NT2/D1 (cell line): ENCODE results near the gene KRTAP1-3.

ENCODE experiments used
- DNase-seq: peaks from one replicate; pipeline ENCODE4 v3.0.0-alpha.2; 2011; ENCODE audit warnings: low read depth, low spot score
- H3K27me3 ChIP-seq: 2 replicates; pipeline ENCODE4 v1.6.0; 2011; ENCODE audit warnings: mild to moderate bottlenecking; ENCODE audit not compliant: insufficient read length, insufficient read depth
- H3K36me3 ChIP-seq: 2 replicates; pipeline ENCODE4 v1.6.1; 2011; ENCODE audit warnings: mild to moderate bottlenecking, low read length, mixed read lengths; ENCODE audit not compliant: insufficient read depth, insufficient read length
- H3K4me1 ChIP-seq: 2 replicates; pipeline ENCODE4 v1.5.1; 2011; ENCODE audit not compliant: insufficient read depth, insufficient read length
- H3K4me3 ChIP-seq: 2 replicates; pipeline ENCODE4 v1.5.1; 2011; ENCODE audit warnings: low read depth; ENCODE audit not compliant: insufficient read length
- H3K9ac ChIP-seq: 2 replicates; pipeline ENCODE4 v1.6.0; 2011; ENCODE audit warnings: low read depth; ENCODE audit not compliant: insufficient read length
- H3K9me3 ChIP-seq: 2 replicates; pipeline ENCODE4 v1.5.1; 2011; ENCODE audit warnings: mild to moderate bottlenecking, low read length; ENCODE audit not compliant: insufficient read depth
- SUZ12 ChIP-seq: IDR thresholded peaks from 2 replicates; pipeline ENCODE4 v1.6.1; 2011; ENCODE audit not compliant: insufficient read length, insufficient read depth; ENCODE audit errors: extremely low read depth
- YY1 ChIP-seq: IDR thresholded peaks from 2 replicates; pipeline ENCODE4 v1.6.1; 2011; ENCODE audit not compliant: insufficient read length, insufficient read depth
- ZNF274 ChIP-seq: IDR thresholded peaks from 2 replicates; pipeline ENCODE4 v1.6.1; 2011; ENCODE audit warnings: mild to moderate bottlenecking, low read depth, low read length

The KRTAP1-3 gene

GRCh38 chr17:40995116-40995515 is 39.6 kb downstream of the KRTAP1-3 start:
- Histone ChIP-seq H3K36me3 (no peaks in the 10 kb centered on the region), H3K9ac (no peak overlapping the region), H3K4me3 (no peak overlapping the region), H3K27me3 (no peaks in the 10 kb centered on the region), H3K9me3 (peaks cover 4% of the 10 kb centered on the region; the same call in 1 of the 2 replicates), H3K4me1 (peaks cover 2% of the 10 kb centered on the region)
- TF ChIP-seq YY1 (no peak), SUZ12 (no peak), ZNF274 (no peak)
- DNase-seq: no peak

GRCh38 chr17:40993839-40994238 is 40.8 kb downstream of the KRTAP1-3 start, which contains the start of gene KRTAP3-3:
TSS of gene KRTAP3-3 (minus strand) at chr17:40994164. CDS start at chr17:40994097, 67 bp downstream.
- peaks cover 2% of the 10 kb centered on the region for H3K4me1 ChIP-seq
- DNase-seq: no peak
- H3K9ac ChIP-seq: no peak within 1 kb of the TSS
- peaks cover 4% of the 10 kb centered on the region; the same call in 1 of the 2 replicates for H3K9me3 ChIP-seq
- H3K4me3 ChIP-seq: no peak within 1 kb of the TSS
- no peaks in the 10 kb centered on the region for H3K36me3 ChIP-seq
- no peaks in the 10 kb centered on the region for H3K27me3 ChIP-seq
- TF ChIP-seq YY1 (no peak), ZNF274 (no peak)

GRCh38 chr17:40993084-40993483 is 41.6 kb downstream of the KRTAP1-3 start:
- Histone ChIP-seq H3K4me3 (no peak overlapping the region), H3K9ac (no peak overlapping the region), H3K27me3 (no peaks in the 10 kb centered on the region), H3K4me1 (peaks cover 2% of the 10 kb centered on the region), H3K36me3 (no peaks in the 10 kb centered on the region), H3K9me3 (peaks cover 4% of the 10 kb centered on the region; the same call in 1 of the 2 replicates)
- TF ChIP-seq ZNF274 (no peak), YY1 (no peak), SUZ12 (no peak)
- DNase-seq: no peak

GRCh38 chr17:40992666-40993065 is 42.0 kb downstream of the KRTAP1-3 start:
- no peak for DNase-seq
- Histone ChIP-seq H3K4me1 (peaks cover 2% of the 10 kb centered on the region), H3K4me3 (no peak overlapping the region), H3K27me3 (no peaks in the 10 kb centered on the region), H3K9ac (no peak overlapping the region), H3K9me3 (peaks cover 4% of the 10 kb centered on the region; the same call in 1 of the 2 replicates), H3K36me3 (no peaks in the 10 kb centered on the region)
- TF ChIP-seq SUZ12 (no peak), YY1 (no peak)

GRCh38 chr17:40986920-40987319 is 47.8 kb downstream of the KRTAP1-3 start:
- Histone ChIP-seq H3K4me3 (no peak overlapping the region), H3K36me3 (no peaks in the 10 kb centered on the region), H3K9me3 (peaks cover 4% of the 10 kb centered on the region; the same call in 1 of the 2 replicates), H3K9ac (no peak overlapping the region), H3K27me3 (no peaks in the 10 kb centered on the region), H3K4me1 (no peaks in the 10 kb centered on the region)
- TF ChIP-seq SUZ12 (no peak), YY1 (no peak), ZNF274 (no peak)
- no peak for DNase-seq

- Histone ChIP-seq H3K4me3 (no peak within 1 kb of the TSS), H3K4me1 (peaks cover 3% of the 10 kb centered on the region), H3K36me3 (no peaks in the 10 kb centered on the region), H3K27me3 (no peaks in the 10 kb centered on the region), H3K9ac (no peak within 1 kb of the TSS), H3K9me3 (no peaks in the 10 kb centered on the region)
- TF ChIP-seq YY1 (no peak), SUZ12 (no peak), ZNF274 (no peak)
- no peak for DNase-seq
These were observed 50.4 kb downstream of the KRTAP1-3 start, which contains the start of gene KRT40 for GRCh38 chr17:40984226-40984625. TSS of gene KRT40 (minus strand) at chr17:40984326. CDS start at chr17:40984273, 53 bp downstream.
